GM18861 (cell line): Measurements from ENCODE around the gene CDC42BPB.

ENCODE experiments used
- ATAC-seq: cut with Tn5 transposase; IDR thresholded peaks from one replicate; pipeline ENCODE4 v1.9.1; 2021; ENCODE audit not compliant: unreplicated experiment

CDC42BPB gene

GRCh38 chr14:103073367-103073875 is 16.1 kb upstream of the CDC42BPB start:
- ATAC-seq = no peak

- no peak for ATAC-seq
These were observed 15.4 kb upstream of the CDC42BPB start for GRCh38 chr14:103072595-103073366.

DNA sequence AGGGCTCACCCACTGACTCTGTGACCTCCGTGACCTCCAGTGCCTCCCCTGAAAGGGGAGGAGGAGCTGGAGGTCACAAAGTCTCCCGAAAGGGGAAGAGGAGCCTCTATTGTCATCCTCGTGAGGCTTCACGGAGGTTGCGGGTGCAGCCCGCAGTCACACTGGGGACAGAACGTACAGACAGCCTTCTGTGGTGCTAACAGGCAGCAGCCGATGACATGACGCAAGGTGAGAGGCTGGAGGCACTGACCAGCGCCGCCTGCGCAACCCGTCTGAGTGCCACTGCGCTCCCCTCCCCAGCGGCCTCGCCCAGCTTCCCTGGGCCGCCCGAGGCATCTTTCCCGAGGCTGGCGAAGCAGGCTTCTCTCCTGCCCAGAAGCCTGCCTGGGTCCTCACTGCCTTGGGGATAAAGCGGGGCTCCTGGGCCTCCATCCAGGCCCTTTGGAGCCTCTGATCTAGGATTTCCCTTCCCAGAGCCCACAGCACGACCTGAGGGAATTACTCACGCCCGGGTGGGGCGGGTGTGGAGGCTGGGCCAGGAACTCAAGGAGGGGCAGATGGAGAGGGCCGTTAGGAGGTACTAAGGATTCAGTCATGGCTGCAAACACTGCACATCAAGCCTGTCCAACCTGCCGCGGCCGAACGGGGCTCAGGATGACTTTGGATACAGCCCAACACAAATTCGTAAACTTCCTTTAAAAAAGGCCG is 14.3 kb upstream of the CDC42BPB start:
- ATAC-seq = no peak

DNA sequence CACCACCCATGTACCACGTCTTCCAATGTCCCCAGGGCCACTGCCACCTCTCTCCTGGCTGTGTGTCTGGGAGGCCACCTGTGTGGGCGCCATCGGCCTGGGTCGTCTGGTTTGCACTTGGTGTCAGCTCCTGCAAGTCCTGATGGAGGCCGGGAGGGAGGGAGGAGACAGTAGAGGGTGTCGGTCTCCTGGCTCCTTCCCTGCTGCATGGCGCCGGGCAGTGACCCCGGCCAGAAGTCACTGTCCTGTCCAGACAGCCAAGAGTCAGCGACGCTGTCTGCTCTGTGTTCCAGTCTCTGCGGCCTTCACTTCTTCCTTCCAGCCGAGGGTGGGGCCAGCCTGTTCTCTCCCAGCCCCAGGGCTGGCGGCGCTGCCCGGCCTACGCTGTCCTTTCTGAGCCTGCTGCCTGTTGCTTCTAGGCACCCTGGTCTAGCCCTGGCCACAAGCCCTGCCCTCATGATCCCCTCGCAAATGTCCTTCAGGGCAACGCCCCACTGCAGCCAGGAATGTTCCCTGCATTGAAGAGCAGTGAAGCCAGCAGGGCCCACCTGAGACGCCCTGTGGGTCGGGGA is 13.7 kb upstream of the CDC42BPB start:
- ATAC-seq = no peak

DNA sequence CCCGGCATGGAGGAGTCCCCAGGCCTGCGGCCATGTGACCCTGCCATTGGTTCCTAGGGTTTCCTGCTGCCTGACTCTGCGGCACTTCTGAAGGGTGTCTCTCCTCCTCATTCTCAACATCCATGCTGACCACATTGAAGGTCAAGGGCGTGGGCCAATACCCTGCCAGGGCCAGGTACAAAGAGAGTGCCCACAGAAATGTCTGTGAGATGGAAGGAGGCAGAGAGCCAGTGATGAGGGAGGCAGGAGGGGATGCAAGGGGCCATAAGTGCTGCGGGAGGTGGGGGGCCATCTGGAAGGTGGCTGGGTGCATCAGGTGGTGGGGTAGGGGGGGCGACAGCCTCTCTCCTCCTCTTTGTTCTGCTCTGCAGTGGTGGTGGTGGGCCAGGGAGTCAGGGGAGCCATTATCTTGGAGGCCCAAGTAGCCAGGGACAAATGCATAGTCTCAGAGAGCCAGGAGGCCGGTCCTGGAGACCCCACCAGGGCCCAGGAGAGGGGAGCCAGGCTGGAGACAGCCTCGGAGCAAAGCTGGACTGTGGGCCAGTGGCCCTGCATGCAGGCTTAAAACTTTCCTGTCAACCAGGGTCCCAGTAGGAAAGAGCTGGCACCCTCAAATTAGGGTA is 13.0 kb upstream of the CDC42BPB start:
- no peak for ATAC-seq

DNA sequence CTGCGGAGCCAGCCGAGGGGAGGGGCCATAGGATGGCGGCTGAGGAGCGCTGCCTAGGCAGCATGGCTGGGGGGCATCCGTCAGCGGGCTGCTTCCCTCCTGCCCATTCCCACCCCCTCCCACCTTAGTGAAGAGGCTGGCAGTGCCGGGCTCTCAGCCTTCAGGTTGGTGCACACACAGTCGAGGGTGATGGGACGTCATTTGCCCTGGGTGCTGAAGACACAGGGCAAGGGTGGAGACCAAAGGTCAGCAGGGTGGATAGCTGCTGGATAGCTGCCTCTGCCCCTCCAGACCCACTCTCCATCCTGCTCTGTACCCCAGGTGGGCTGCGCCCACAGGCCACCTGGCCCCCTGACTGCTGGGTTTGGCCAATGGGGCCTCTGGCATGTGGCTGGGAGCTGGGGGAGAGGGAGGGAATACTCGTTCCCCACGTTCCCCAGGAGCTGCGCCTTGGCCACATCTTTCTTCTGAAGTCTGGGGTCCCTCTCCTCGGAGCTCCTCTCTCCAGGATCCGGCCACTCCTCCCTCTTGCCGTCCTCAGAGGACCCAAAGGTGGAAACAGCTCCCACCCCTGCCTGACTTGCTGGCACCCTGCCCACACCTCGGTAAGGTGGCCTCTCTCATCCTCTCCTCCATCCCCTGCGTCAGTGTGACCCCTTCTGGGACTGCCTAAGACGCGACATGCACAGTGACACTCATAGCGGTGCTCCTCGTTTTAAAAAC is 11.2 kb upstream of the CDC42BPB start:
- ATAC-seq = no peak

GRCh38 chr14:103067231-103067954 is 10.0 kb upstream of the CDC42BPB start:
- ATAC-seq = no peak

DNA sequence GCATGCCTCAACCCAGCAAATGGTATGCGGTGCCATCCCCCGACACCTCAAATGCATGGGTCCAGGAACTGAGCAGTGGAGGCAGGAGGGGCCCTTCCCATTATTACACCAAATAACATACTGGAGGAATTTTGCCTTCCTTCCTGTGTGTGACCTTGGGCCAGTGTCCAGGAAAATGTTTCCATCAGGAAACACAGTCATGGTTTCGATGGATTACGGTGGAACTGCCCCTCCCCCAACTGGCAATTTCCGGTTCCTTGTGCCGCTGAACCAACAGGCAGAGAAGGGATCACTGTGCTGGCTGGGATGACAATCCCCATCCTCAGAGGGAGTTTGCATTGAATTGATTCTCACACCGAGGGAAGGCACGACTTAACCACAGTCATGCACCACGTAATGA is 9.1 kb upstream of the CDC42BPB start:
- ATAC-seq = no peak

DNA sequence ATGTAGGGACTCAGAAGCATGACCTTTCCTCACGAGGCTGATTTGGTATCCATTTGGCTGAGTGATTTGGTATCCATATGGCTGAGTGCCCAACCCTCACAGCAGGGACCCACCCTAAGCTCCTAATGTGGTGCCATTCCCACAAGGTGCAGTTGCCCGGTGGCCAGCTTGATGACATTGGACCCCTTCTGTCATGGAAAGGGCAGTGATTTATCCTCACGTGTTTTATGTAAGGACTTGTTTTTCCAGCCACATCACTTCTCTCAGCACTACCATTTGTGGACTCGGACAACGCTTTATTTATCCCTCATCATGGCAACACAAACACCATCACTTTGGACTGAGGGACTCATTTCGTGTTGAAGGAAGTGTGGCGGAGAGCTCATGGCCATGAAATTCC is 8.5 kb upstream of the CDC42BPB start:
- ATAC-seq = no peak

GRCh38 chr14:103064978-103065377 is 7.6 kb upstream of the CDC42BPB start:
- ATAC-seq = no peak

DNA sequence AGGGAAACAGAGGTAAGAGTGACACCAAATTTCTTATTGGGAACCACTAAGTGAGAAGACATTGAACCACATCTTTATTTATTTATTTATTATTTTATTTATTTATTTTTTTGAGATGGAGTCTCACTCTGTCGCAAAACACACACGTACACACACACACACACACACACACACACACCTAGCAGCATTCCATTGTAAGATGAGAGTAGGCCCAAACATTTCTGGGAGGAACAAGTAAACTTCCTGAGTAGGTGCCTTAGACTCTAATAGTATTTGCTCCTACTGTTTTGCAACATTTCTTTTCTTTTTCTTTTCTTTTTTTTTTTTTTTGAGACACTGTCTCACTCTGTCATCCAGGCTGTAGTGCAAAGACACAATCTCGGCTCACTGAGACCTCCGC is 7.1 kb upstream of the CDC42BPB start:
- ATAC-seq = no peak

GRCh38 chr14:103061482-103061976 is 4.2 kb upstream of the CDC42BPB start:
- ATAC-seq = no peak

- no peak for ATAC-seq
These were observed 2.2 kb upstream of the CDC42BPB start for GRCh38 chr14:103059556-103059955.

DNA sequence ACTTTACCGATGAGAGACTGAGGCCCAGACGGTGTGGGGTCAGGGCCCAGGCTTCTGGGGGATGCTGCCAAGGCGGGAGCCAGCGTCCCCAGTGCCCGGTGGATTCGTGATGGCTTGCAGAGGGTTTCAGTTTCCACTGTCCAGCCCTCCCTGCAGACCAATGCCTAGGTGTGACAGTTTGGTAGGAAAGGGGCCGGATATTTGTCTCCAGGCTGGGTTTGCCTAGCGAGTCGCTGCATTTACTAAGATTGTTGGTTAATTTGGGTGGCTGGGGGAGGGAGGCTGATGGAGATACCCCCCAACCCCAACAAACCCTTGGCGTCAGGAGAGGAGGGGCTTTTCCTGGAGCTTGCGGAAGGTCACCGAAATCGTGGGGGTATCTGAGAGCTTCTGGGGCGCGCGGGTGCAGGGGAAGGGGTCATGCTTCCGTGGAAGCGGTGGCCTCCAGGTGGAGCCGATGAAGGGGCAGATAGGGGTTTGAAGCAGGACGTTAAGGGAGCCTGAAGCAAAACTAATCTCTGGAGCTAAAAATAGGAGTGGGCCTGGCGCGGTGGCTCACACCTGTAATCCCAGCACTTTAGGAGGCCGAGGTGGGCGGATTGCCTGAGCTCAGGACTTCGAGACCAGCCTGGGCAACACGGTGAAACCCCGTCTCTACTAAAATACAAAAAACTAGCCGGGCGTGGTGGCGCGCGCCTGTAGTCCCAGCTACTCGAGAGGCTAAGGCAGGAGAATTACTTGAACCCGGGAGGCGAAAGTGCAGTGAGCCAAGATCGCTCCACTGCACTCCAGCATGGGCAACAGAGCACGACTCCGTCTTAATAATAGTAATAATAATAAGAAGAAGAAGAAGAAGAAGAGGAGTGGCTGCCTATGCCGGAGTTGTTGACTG is 1.1 kb upstream of the CDC42BPB start:
- no peak for ATAC-seq

- no peak for ATAC-seq
These were observed 349 bp downstream of the CDC42BPB start for GRCh38 chr14:103057028-103057371.

DNA sequence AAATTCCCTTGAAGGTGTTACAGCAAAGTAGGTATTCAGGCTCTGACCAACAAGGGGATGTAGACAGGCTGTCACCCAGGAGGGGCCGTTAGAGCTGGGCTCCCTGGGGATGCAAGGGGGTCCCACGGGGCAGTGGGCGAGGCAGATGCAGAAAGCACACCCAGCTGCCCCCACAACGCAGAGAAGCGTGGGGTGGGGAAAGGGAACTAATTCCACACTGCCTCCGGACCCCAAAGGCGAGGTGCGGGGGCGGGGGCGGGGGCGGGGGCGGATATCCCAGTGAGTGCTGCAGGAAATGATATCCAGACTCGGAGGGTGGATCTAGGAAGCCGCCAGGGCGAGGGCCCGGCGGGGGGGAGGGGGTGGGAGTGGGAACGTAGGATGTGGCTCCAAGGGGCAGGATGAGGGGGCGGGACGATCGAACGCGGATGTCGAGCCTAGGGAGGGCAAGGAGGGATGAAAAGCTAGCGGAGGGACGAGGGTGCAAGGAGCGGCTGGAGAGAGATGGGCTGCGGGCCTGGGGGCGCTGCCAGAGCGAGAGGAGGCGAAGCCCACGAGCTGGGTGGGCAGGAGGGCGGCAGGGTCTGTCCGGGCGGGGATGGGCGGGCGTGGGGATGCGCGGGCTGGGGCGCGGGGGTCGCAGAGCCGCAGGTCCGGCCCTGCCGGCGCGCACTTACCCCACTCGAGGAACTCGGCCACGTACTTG is 874 bp downstream of the CDC42BPB start:
- ATAC-seq = no peak

DNA sequence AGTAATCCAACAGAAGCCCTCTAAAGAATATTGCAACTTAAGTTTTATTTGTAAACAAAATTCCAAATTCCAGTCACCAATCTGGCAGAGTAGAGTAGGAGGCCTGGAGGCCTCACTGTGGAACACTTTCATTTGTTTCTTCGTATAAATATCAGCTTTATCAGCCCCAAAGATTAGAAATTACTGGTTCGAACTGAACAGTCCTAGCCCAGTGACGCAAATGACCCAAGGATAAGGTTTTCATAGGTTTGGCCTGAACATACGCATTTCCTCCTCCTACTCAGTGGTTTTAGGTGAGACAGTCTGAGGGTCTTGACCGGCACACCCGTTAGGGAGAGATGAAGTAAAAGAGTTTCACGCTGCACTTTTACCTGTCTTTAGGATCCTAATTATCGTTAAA is 1.7 kb downstream of the CDC42BPB start:
- no peak for ATAC-seq

- no peak for ATAC-seq
These were observed 4.9 kb downstream of the CDC42BPB start for GRCh38 chr14:103052407-103052806.

DNA sequence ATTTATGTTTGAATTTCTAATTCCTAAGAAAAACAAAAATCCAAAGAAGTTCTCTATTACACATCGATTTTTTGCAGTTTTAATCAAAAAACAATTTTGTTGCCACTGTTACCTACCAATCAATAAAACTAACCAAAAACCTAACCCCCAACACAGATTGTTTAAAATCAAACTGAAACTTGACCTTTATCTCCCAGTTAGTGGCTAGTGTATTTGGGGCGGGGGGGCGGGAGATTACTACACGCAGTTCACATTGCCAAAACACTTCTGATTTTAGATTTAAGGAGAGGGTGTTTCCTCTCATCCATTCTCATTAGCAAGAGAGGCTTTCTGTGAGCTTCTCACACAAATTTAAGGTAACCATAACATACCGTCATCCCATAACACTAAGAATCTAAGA is 6.4 kb downstream of the CDC42BPB start:
- no peak for ATAC-seq
